OCI-LY7 (cell line): ENCODE results near the gene BCL7A. TPM values are rescaled to one million over a fixed set of nuclear protein-coding genes. Genes with fewer than 3 reads are reported as not detected.

ENCODE experiments used
- BruUV-seq: library from RNA; stranded (reverse); fragments of 400-500 nt; replicated peaks from 2 replicates; lab custom pipeline; 2021; lab: Mats Ljungman, UMichigan
- CTCF ChIA-PET: fragments of 300-600 bp; sonication (Branson Sonifier 250); formaldehyde crosslinking; loops from one replicate; lab custom pipeline; 2022; ENCODE audit warnings: antibody characterized with exemption; ENCODE audit not compliant: unreplicated experiment; lab: Charles Lee
- POLR2A ChIA-PET: fragments of 300-600 bp; sonication (Branson Sonifier 250); formaldehyde crosslinking; loops from one replicate; lab custom pipeline; 2022; ENCODE audit warnings: antibody characterized with exemption; lab: Charles Lee
- DNase-seq: peaks from one replicate; pipeline ENCODE4 v3.0.0-alpha.2; 2015; ENCODE audit warnings: low spot score
- H2AFZ ChIP-seq: fragments of 200-600 bp; sonication (generic), shearing (Covaris generic); 2 replicates; pipeline ENCODE4 v1.6.1; 2014; ENCODE audit warnings: mild to moderate bottlenecking, antibody characterized with exemption, low read length, moderate library complexity
- H3K27ac ChIP-seq: fragments of 200-600 bp; sonication (generic); 2 replicates; pipeline ENCODE4 v1.5.1; 2014; ENCODE audit warnings: mixed run types, low read depth, mild to moderate bottlenecking, moderate library complexity, low read length, inconsistent platforms; ENCODE audit not compliant: poor library complexity, severe bottlenecking
- H3K36me3 ChIP-seq: fragments of 200-600 bp; sonication (generic); 2 replicates; pipeline ENCODE4 v1.6.1; 2014; ENCODE audit warnings: mild to moderate bottlenecking, antibody characterized with exemption, low read length, moderate library complexity, mixed read lengths; ENCODE audit not compliant: insufficient read depth
- H3K4me1 ChIP-seq: fragments of 200-600 bp; sonication (generic); 2 replicates; pipeline ENCODE4 v1.5.1; 2014; ENCODE audit warnings: mild to moderate bottlenecking, low read length; ENCODE audit not compliant: insufficient read depth, poor library complexity, severe bottlenecking
- H3K4me2 ChIP-seq: fragments of 200-600 bp; sonication (generic); 2 replicates; pipeline ENCODE4 v1.6.1; 2014; ENCODE audit warnings: mild to moderate bottlenecking, low read length
- H3K4me3 ChIP-seq: fragments of 200-600 bp; sonication (generic); 2 replicates; pipeline ENCODE4 v1.5.1; 2014; ENCODE audit warnings: mild to moderate bottlenecking, low read depth, low read length; ENCODE audit not compliant: poor library complexity, severe bottlenecking
- H3K79me2 ChIP-seq: fragments of 200-600 bp; sonication (generic); 2 replicates; pipeline ENCODE4 v1.6.1; 2016; ENCODE audit warnings: low read depth, mild to moderate bottlenecking, low read length, moderate library complexity, mixed read lengths; ENCODE audit not compliant: insufficient read depth
- H3K9me2 ChIP-seq: fragments of 200-600 bp; sonication (generic); 2 replicates; pipeline ENCODE4 v1.6.1; 2016; ENCODE audit warnings: mild to moderate bottlenecking, low read length, mixed read lengths; ENCODE audit not compliant: insufficient read depth
- H3K9me3 ChIP-seq: fragments of 200-600 bp; sonication (generic); 2 replicates; pipeline ENCODE4 v1.6.1; 2014; ENCODE audit warnings: mild to moderate bottlenecking, mixed run types, low read length, mixed read lengths
- H4K20me1 ChIP-seq: fragments of 200-600 bp; sonication (generic); 2 replicates; pipeline ENCODE4 v1.6.1; 2014; ENCODE audit warnings: mild to moderate bottlenecking, antibody characterized with exemption, low read length, moderate library complexity, mixed read lengths; ENCODE audit not compliant: insufficient read depth
- CTCF ChIP-seq: fragments of 200-600 bp; sonication (generic); conservative IDR thresholded peaks from 2 replicates; pipeline ENCODE4 v1.5.1; 2014; ENCODE audit warnings: mild to moderate bottlenecking, antibody characterized with exemption, low read length, moderate library complexity, mixed read lengths
- EZH2phosphoT487 ChIP-seq: fragments of 200-600 bp; sonication (generic); IDR thresholded peaks from 2 replicates; pipeline ENCODE4 v1.6.1; 2018; ENCODE audit warnings: low read depth, borderline replicate concordance, mild to moderate bottlenecking, mixed run types, antibody characterized with exemption, low read length, moderate library complexity, mixed read lengths
- intact Hi-C: fragments of 100-400 bp; cut with micrococcal nuclease; formaldehyde crosslinking; loops from one replicate; pipeline ENCODE4 v1.10.0; 2022; ENCODE audit not compliant: unreplicated experiment
- total RNA-seq, 2 experiments: library from RNA; depleted of rRNA in 1 of 2; stranded (reverse); fragments of >200 nt in 1 of 2; shearing (Covaris generic) in 1 of 2; gene quantifications; 2 replicates each; pipeline ENCODE4 v1.2.3, GENCODE V29; 2014 to 2022

BCL7A gene
- total RNA-seq, 2 experiments from 2014 or later, result 76.2 to 84.7 TPM

GRCh38 chr12:122051231-122051876 lies 29.7 kb downstream of the BCL7A start:
- Histone ChIP-seq H3K9me2 (no peaks in the 10 kb centered on the region), H3K4me2 (no peak overlapping the region), H3K4me1 (no peaks in the 10 kb centered on the region), H2AFZ (no peak overlapping the region), H3K9me3 (no peaks in the 10 kb centered on the region), H3K79me2 (no peaks in the 10 kb centered on the region), H3K27ac (no peak overlapping the region), H4K20me1 (no peaks in the 10 kb centered on the region), H3K4me3 (no peak overlapping the region), H3K36me3 (peaks cover 84% of the 10 kb centered on the region)
- CTCF ChIA-PET, result no interaction called here
- BruUV-seq, result no TSS peak
- POLR2A ChIA-PET, result interaction anchor here (0.7 kb wide), 1 partner anchor 42 kb away, joined by 4 read pairs; no protein-coding TSS in a partner anchor
- TF ChIP-seq CTCF, result no peak
- TF ChIP-seq EZH2phosphoT487, result no peak
- DNase-seq, result no peak
- intact Hi-C loops, result loop anchor here (5.0 kb wide), 1 partner anchor 141 kb away; no protein-coding TSS in a partner anchor

- Histone ChIP-seq H3K36me3 (peaks cover 84% of the 10 kb centered on the region), H3K27ac (no peak overlapping the region), H3K9me3 (no peaks in the 10 kb centered on the region), H3K4me3 (no peak overlapping the region), H3K4me2 (no peak overlapping the region), H3K4me1 (no peaks in the 10 kb centered on the region), H2AFZ (no peak overlapping the region), H3K79me2 (0 out of 2 replicates have a peak, but pooled peaks cover 2% of the 10 kb centered on the region), H3K9me2 (no peaks in the 10 kb centered on the region), H4K20me1 (no peaks in the 10 kb centered on the region)
- ChIA-PET POLR2A (interaction anchor here (0.7 kb wide), 1 partner anchor 43 kb away, joined by 4 read pairs; no protein-coding TSS in a partner anchor), CTCF (no interaction called here)
- BruUV-seq, result no TSS peak
- intact Hi-C loops, result loop anchor here (5.0 kb wide), 1 partner anchor 140 kb away; no protein-coding TSS in a partner anchor
- TF ChIP-seq EZH2phosphoT487, result no peak
- no peak for TF ChIP-seq CTCF
- DNase-seq, result no peak
Measured at GRCh38 chr12:122052285-122052684, 30.6 kb downstream of the BCL7A start.
